HepG2 (cell line): ENCODE data around the gene TFPI. TPM values are rescaled to one million over a fixed set of nuclear protein-coding genes. Genes with fewer than 3 reads are reported as not detected.

Experiments used
- ATAC-seq: fragments of 200-7000 bp; cut with Tn5 transposase; 3 replicates; pipeline ENCODE4 v1.9.1; 2020; ENCODE audit warnings: mild to moderate bottlenecking, moderate library complexity
- BruUV-seq: library from RNA; stranded (reverse); fragments of 400-500 nt; replicated peaks from 2 replicates; lab custom pipeline; 2021; lab: Mats Ljungman, UMichigan
- CTCF ChIA-PET: fragments of 300-600 bp; formaldehyde crosslinking; extraction: SDS; loops from one replicate; lab custom pipeline; 2021; ENCODE audit warnings: low total read pairs, inconsistent platforms, low intra/inter-chr PET ratio; lab: Yijun Ruan, JAX
- POLR2A ChIA-PET: fragments of 350-600 bp; sonication (Branson Sonifier 250); formaldehyde crosslinking; loops from one replicate; lab custom pipeline; 2020; ENCODE audit warnings: antibody characterized with exemption, inconsistent platforms; lab: Yijun Ruan, JAX
- DNase-seq: peaks from one replicate; pipeline ENCODE4 v3.0.0-alpha.2; 2015; ENCODE audit warnings: low spot score
- FAIRE-seq: peaks from 3 replicates; lab custom pipeline; 2011; peaks lifted over from hg19 to GRCh38; lab: Jason Lieb, UNC
- H2AFZ ChIP-seq: one replicate; pipeline ENCODE4 v1.6.1; 2011; ENCODE audit warnings: low read length, inconsistent platforms
- H3K27ac ChIP-seq: fragments of 300-600 bp; 3 replicates; pipeline ENCODE4 v1.8.0; 2011; ENCODE audit warnings: mixed run types, mild to moderate bottlenecking, mixed read lengths, low read length, inconsistent platforms; ENCODE audit not compliant: insufficient read depth; ENCODE audit errors: extremely low read length
- H3K27me3 ChIP-seq, 2 experiments: fragments of 200-600 bp in 1 of 2; 2 replicates in 1 of 2; 3 replicates in 1 of 2; pipeline versions ENCODE4 v1.6.0 to v1.8.0; 2011; ENCODE audit warnings: low read length in 2 of 2, mild to moderate bottlenecking in 2 of 2, moderate library complexity in 2 of 2, inconsistent platforms in 1 of 2; ENCODE audit not compliant: insufficient read depth in 2 of 2, control insufficient read depth in 1 of 2
- H3K36me3 ChIP-seq, 2 experiments: fragments of 200-600 bp in 1 of 2; replicated peaks in 1 of 2; 2 replicates in 1 of 2; 3 replicates in 1 of 2; pipeline versions ENCODE4 v1.5.1 to v1.8.0; 2011; ENCODE audit warnings: low read length in 2 of 2, inconsistent platforms in 1 of 2; ENCODE audit not compliant: insufficient read depth in 2 of 2, control insufficient read depth in 1 of 2
- H3K4me1 ChIP-seq: 2 replicates; pipeline ENCODE4 v1.5.1; 2012; ENCODE audit warnings: low read length, inconsistent platforms; ENCODE audit not compliant: insufficient read depth
- H3K4me2 ChIP-seq: 2 replicates; pipeline ENCODE4 v1.6.0; 2011; ENCODE audit warnings: low read depth, low read length, inconsistent platforms
- H3K4me3 ChIP-seq, 3 experiments: fragments of 200-600 bp in 1 of 3; sonication (generic), shearing (Covaris generic) in 1 of 3; replicated peaks in 1 of 3; 2 replicates each; pipeline ENCODE4 v1.5.1; 2011 to 2016; ENCODE audit warnings: low read length in 3 of 3, inconsistent platforms in 2 of 3, low read depth in 2 of 3, mild to moderate bottlenecking in 2 of 3, control low read depth in 1 of 3, mixed read lengths in 1 of 3; ENCODE audit not compliant: insufficient read depth in 1 of 3
- H3K79me2 ChIP-seq: one replicate; pipeline ENCODE4 v1.6.1; 2011; ENCODE audit warnings: low read length, inconsistent platforms; ENCODE audit not compliant: insufficient read depth
- H3K9ac ChIP-seq: 2 replicates; pipeline ENCODE4 v1.6.0; 2011; ENCODE audit warnings: mild to moderate bottlenecking, low read depth, low read length, inconsistent platforms; ENCODE audit not compliant: insufficient read depth
- H3K9me3 ChIP-seq: 2 replicates; pipeline ENCODE4 v1.5.1; 2012; ENCODE audit warnings: mild to moderate bottlenecking, low read length
- H4K20me1 ChIP-seq: 2 replicates; pipeline ENCODE4 v1.6.0; 2011; ENCODE audit warnings: inconsistent platforms, mild to moderate bottlenecking, low read length, moderate library complexity; ENCODE audit not compliant: insufficient read depth
- IRF2 ChIP-seq: IDR thresholded peaks from 2 replicates; pipeline ENCODE4 v1.6.1; 2018; ENCODE audit warnings: missing genetic modification reagents, missing compliant biosample characterization
- NR2F2 ChIP-seq: IDR thresholded peaks from 2 replicates; pipeline ENCODE4 v1.6.1; 2012; ENCODE audit warnings: low read depth, inconsistent platforms, borderline replicate concordance
- PHF21A ChIP-seq: sonication (generic); formaldehyde crosslinking; IDR thresholded peaks from 2 replicates; pipeline ENCODE4 v1.5.0; 2020; ENCODE audit warnings: mild to moderate bottlenecking, missing genetic modification reagents
- REPIN1 ChIP-seq: sonication (generic); formaldehyde crosslinking; IDR thresholded peaks from 2 replicates; pipeline ENCODE4 v1.8.0; 2022; ENCODE audit warnings: missing genetic modification reagents, low read depth, mild to moderate bottlenecking, borderline replicate concordance
- in situ Hi-C: cut with HindIII; loops from 2 replicates; pipeline ENCODE4 v1.10.0; 2017; ENCODE audit warnings: low pct_unique_long_range_greater_than_20kb; ENCODE audit not compliant: extremely low pct_ligation_motif_present
- intact Hi-C: fragments of 100-400 bp; cut with micrococcal nuclease; formaldehyde crosslinking; loops from one replicate; pipeline ENCODE4 v1.10.0; 2022; ENCODE audit not compliant: unreplicated experiment
- polyA plus RNA-seq, 8 experiments: library from polyadenylated mRNA; depleted of rRNA in 3 of 8; stranded (reverse) in 7 of 8; unstranded in 1 of 8; fragments of >200 nt; fragmentation: Illumina TruSeq in 4 of 8; extraction: Trizol in 4 of 8; gene quantifications; 2 replicates each; pipeline versions ENCODE4 v1.2.1 to v1.2.3, GENCODE V29; 2011 to 2016; ENCODE audit warnings: low read depth in 4 of 8, missing spikeins in 1 of 8, mixed read lengths in 1 of 8; ENCODE audit not compliant: insufficient read depth in 1 of 8
- total RNA-seq, 5 experiments: library from RNA; depleted of rRNA; stranded (reverse); fragments of >200 nt; fragmentation: Illumina TruSeq; extraction: Trizol; gene quantifications; 2 replicates each; pipeline ENCODE4 v1.2.3, GENCODE V29; 2016; ENCODE audit warnings: low read depth in 1 of 5
- TF ChIP-seq, protein P1 (sequence below): sonication (generic); formaldehyde crosslinking; IDR thresholded peaks from 2 replicates; pipeline ENCODE4 v1.4.0; 2020; ENCODE audit warnings: missing genetic modification reagents
- TF ChIP-seq, protein P2 (sequence below), 2 experiments: sonication (generic) in 1 of 2; formaldehyde crosslinking in 1 of 2; IDR thresholded peaks; 2 replicates each; pipeline versions ENCODE4 v1.6.1 to v1.9.0; 2014 to 2022; ENCODE audit warnings: antibody characterized with exemption in 1 of 2, borderline replicate concordance in 1 of 2, inconsistent platforms in 1 of 2, low read depth in 1 of 2, missing genetic modification reagents in 1 of 2

Gene TFPI
- total and polyA plus RNA-seq, 2 of the 13 experiments (the other 11 are each of a cell fraction or from before 2014, with no cell fraction given) = 301 to 436 TPM

DNA sequence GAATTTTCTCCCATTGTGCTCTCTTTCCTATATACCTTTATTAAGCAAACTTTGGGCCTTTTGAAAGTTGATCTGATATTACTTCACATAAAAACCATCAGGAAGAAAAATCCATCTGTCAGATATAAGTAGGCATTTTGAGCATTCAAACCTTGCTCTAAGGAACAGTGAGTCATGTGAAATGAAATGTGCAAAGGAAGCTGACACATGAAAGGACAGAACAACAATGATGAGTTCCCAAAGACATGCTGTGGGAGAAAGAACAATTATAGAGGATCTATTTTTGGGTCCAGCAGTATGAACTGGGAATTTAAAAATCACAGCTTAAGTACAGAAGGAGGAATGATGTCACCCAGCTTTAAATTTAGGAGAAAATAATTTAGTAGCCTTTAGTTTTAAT is 124.2 kb downstream of the TFPI start:
- Histone ChIP-seq H3K9me3 (no peaks in the 10 kb centered on the region), H3K4me3 (no peak overlapping the region), H3K4me2 (no peak overlapping the region), H3K79me2 (no peaks in the 10 kb centered on the region), H3K27me3 (no peaks in the 10 kb centered on the region), H4K20me1 (no peaks in the 10 kb centered on the region), H3K9ac (no peak overlapping the region), H3K36me3 (no peaks in the 10 kb centered on the region), H3K27ac (no peak overlapping the region), H3K4me1 (peaks cover 13% of the 10 kb centered on the region; the same call in 1 of the 2 replicates), H2AFZ (no peak overlapping the region)
- intact Hi-C loops (no loop called here), in situ Hi-C loops (no loop called here)
- ChIA-PET CTCF (no interaction called here), POLR2A (no interaction called here)
- no peak for DNase-seq
- no peak for FAIRE-seq
- TF ChIP-seq PHF21A (CRISPR knock-in tag) = no peak
- TF ChIP-seq, protein P1, sequence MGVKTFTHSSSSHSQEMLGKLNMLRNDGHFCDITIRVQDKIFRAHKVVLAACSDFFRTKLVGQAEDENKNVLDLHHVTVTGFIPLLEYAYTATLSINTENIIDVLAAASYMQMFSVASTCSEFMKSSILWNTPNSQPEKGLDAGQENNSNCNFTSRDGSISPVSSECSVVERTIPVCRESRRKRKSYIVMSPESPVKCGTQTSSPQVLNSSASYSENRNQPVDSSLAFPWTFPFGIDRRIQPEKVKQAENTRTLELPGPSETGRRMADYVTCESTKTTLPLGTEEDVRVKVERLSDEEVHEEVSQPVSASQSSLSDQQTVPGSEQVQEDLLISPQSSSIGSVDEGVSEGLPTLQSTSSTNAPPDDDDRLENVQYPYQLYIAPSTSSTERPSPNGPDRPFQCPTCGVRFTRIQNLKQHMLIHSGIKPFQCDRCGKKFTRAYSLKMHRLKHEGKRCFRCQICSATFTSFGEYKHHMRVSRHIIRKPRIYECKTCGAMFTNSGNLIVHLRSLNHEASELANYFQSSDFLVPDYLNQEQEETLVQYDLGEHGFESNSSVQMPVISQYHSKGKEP (CRISPR knock-in tag) = no peak
- TF ChIP-seq, protein P2, sequence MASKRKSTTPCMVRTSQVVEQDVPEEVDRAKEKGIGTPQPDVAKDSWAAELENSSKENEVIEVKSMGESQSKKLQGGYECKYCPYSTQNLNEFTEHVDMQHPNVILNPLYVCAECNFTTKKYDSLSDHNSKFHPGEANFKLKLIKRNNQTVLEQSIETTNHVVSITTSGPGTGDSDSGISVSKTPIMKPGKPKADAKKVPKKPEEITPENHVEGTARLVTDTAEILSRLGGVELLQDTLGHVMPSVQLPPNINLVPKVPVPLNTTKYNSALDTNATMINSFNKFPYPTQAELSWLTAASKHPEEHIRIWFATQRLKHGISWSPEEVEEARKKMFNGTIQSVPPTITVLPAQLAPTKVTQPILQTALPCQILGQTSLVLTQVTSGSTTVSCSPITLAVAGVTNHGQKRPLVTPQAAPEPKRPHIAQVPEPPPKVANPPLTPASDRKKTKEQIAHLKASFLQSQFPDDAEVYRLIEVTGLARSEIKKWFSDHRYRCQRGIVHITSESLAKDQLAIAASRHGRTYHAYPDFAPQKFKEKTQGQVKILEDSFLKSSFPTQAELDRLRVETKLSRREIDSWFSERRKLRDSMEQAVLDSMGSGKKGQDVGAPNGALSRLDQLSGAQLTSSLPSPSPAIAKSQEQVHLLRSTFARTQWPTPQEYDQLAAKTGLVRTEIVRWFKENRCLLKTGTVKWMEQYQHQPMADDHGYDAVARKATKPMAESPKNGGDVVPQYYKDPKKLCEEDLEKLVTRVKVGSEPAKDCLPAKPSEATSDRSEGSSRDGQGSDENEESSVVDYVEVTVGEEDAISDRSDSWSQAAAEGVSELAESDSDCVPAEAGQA (IDR thresholded peaks at IDR 0.05; ENCODE audit: low read depth) = no peak
- TF ChIP-seq, protein P2 (CRISPR knock-in tag; IDR thresholded peaks at IDR 0.05; ENCODE audit: borderline replicate concordance) = no peak
- no peak for TF ChIP-seq IRF2
- no peak for TF ChIP-seq NR2F2
- no peak for TF ChIP-seq REPIN1 (CRISPR knock-in tag)
- ATAC-seq = no peak
- BruUV-seq = no TSS peak
